Common myeloid progenitor, CD34-positive (primary cell): ENCODE results near the gene SAYSD1.
A peak's percentile ranks its signal among the peaks of the same experiment; 100 is the strongest.

ENCODE experiments used
- CTCF ChIA-PET: fragments of 350-600 bp; sonication (Branson Sonifier 250); formaldehyde crosslinking; loops from one replicate; lab custom pipeline; 2021; ENCODE audit warnings: antibody characterized with exemption; lab: Charles Lee
- POLR2A ChIA-PET: fragments of 350-600 bp; sonication (Branson Sonifier 250); formaldehyde crosslinking; loops from one replicate; lab custom pipeline; 2021; ENCODE audit warnings: antibody characterized with exemption; lab: Charles Lee
- DNase-seq, 3 donors: peaks; one replicate each; pipeline versions ENCODE4 v3.0.0 to v3.0.0-alpha.2; 2013
- H3K27ac ChIP-seq, 2 experiments: 1 replicate in 1 of 2; 2 replicates in 1 of 2; pipeline ENCODE4 v1.7.0; 2013; ENCODE audit warnings: inconsistent platforms in 2 of 2, low read length in 2 of 2, mild to moderate bottlenecking in 2 of 2, low read depth in 1 of 2, moderate library complexity in 1 of 2; ENCODE audit not compliant: severe bottlenecking in 2 of 2, insufficient read depth in 1 of 2, poor library complexity in 1 of 2
- H3K27me3 ChIP-seq, 5 experiments: replicated peaks in 2 of 5; 1 replicate in 3 of 5; 2 replicates in 2 of 5; pipeline versions ENCODE4 v1.6.1 to v1.7.0; 2013; ENCODE audit warnings: low read length in 4 of 5, mild to moderate bottlenecking in 2 of 5, moderate library complexity in 2 of 5, inconsistent platforms in 1 of 5; ENCODE audit not compliant: insufficient read depth in 5 of 5, control insufficient read depth in 4 of 5
- H3K36me3 ChIP-seq, 4 experiments: 1 replicate in 2 of 4; 2 replicates in 2 of 4; pipeline versions ENCODE4 v1.6.1 to v1.7.0; 2013; ENCODE audit warnings: low read length in 3 of 4, control low read depth in 1 of 4, mild to moderate bottlenecking in 1 of 4; ENCODE audit not compliant: control insufficient read depth in 4 of 4, insufficient read depth in 4 of 4
- H3K4me1 ChIP-seq, 4 experiments: 1 replicate in 3 of 4; 2 replicates in 1 of 4; pipeline versions ENCODE4 v1.6.1 to v1.7.1; 2013; ENCODE audit warnings: low read length in 3 of 4, mild to moderate bottlenecking in 3 of 4, control low read depth in 1 of 4, inconsistent platforms in 1 of 4, moderate library complexity in 1 of 4; ENCODE audit not compliant: control insufficient read depth in 4 of 4, insufficient read depth in 4 of 4; ENCODE audit errors: control extremely low read depth in 1 of 4
- H3K4me3 ChIP-seq, 7 experiments: 1 replicate in 4 of 7; 2 replicates in 3 of 7; pipeline versions ENCODE4 v1.5.1 to v1.7.0; 2013; ENCODE audit warnings: mild to moderate bottlenecking in 7 of 7, low read length in 6 of 7, moderate library complexity in 6 of 7, inconsistent platforms in 2 of 7, low read depth in 2 of 7, control low read depth in 1 of 7; ENCODE audit not compliant: insufficient read depth in 4 of 7, control insufficient read depth in 1 of 7; ENCODE audit errors: extremely low read depth in 1 of 7
- H3K9me3 ChIP-seq, 5 experiments: 1 replicate in 4 of 5; 2 replicates in 1 of 5; pipeline versions ENCODE4 v1.6.1 to v1.7.1; 2013; ENCODE audit warnings: low read length in 4 of 5, mild to moderate bottlenecking in 2 of 5, inconsistent platforms in 1 of 5, low read depth in 1 of 5, moderate library complexity in 1 of 5; ENCODE audit not compliant: control insufficient read depth in 4 of 5, insufficient read depth in 2 of 5; ENCODE audit errors: control extremely low read depth in 1 of 5
- WGBS: methylation state at CpG from one replicate; pipeline ENCODE4 v1.1.5; 2013; ENCODE audit not compliant: insufficient coverage; 5-methylcytosine and 5-hydroxymethylcytosine counted together

The SAYSD1 gene

DNA sequence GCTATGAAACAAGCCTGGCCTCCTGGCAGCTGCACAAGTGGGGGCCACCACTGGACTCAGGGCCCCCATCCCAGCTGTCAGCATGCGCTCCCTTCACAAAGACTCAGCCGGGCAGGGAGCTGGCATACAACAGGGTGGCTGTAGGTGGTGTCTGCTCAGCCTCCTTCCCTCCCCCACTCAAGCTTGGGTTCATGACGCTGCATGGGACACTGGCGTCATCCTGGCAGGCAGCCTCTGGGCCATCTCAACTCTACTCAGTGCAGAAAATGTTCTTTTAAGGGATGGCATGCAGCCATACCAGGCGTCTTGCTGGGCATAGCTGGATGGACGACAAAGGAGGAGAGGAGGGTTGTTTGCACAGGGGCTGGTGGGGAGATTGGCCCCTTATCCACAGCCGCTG, 30.5 kb downstream of the SAYSD1 start:
- POLR2A ChIA-PET = no interaction called here
- no peak overlapping the region for H3K4me3 ChIP-seq
- DNase-seq = no peak
- no peak overlapping the region for H3K27ac ChIP-seq
- peaks cover 0 to 4% (median 2%) of the 10 kb centered on the region in 4 experiments for H3K4me1 ChIP-seq
- CTCF ChIA-PET = interaction anchor here (1.0 to 1.4 kb wide), 3 partner anchors 17 to 88 kb away, joined by 3 read pairs; no protein-coding TSS in a partner anchor
- 91% methylated on average over 5 of the region's 7 CpGs for WGBS
- peaks cover 0 to 95% (median 27%) of the 10 kb centered on the region in 5 experiments for H3K27me3 ChIP-seq
- no peaks in the 10 kb centered on the region for H3K9me3 ChIP-seq
- no peaks in the 10 kb centered on the region for H3K36me3 ChIP-seq

DNA sequence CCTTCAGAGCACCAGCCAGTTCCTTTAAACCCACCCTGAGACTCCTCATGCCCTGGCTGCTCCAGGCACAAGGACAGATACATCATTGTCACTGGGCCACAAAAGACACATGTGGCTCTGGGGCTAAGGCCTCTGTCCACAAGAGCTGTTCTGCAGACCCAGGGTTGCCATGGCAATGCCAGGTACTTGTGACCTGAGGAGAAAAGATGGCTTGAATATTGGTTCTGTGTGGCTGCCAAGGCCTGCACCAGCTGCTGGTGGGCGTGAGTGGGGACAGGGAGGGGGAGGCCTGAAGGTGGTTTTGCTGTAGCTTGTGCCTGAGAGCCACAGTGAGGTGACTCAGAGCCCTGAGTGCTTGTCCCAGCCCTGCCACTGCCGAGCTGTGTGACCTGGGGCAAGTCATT, 31.8 kb downstream of the SAYSD1 start:
- Histone ChIP-seq H3K4me3 (no peak overlapping the region), H3K36me3 (no peaks in the 10 kb centered on the region), H3K27ac (no peak overlapping the region), H3K27me3 (peaks cover 0 to 95% (median 29%) of the 10 kb centered on the region in 5 experiments), H3K4me1 (no peaks in the 10 kb centered on the region), H3K9me3 (no peaks in the 10 kb centered on the region)
- ChIA-PET CTCF (interaction anchor here (1.4 to 1.9 kb wide), 4 partner anchors 12 to 211 kb away, joined by 3 to 5 read pairs (median 3); no protein-coding TSS in a partner anchor), POLR2A (no interaction called here)
- WGBS = 83% methylated on average over 2 of the region's 2 CpGs
- DNase-seq = peak in 1 of 3 donors; percentile 24

DNA sequence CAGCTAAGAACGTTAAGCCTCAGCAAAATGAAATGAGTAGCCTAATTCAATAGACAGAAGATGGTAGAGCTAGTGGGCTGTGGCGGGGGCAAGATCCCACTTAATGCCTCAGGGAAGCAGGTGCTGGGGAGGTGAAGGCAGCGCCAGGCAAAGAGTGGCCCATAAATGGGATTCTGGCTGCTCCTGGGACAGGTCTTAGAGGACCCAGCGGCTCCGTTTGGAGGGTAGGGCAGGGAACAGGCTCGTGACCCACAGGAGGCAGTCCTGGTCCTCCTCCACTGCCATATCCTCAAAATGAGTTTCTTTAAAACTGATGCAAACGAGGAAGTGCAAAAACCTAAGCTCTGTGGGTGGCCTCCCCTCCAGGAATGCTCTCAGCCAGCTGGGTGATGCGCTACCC, 32.7 kb downstream of the SAYSD1 start:
- H3K9me3 ChIP-seq = no peaks in the 10 kb centered on the region
- no peaks in the 10 kb centered on the region for H3K4me1 ChIP-seq
- no peaks in the 10 kb centered on the region for H3K36me3 ChIP-seq
- ChIA-PET CTCF (interaction anchor here (1.2 to 1.9 kb wide), 3 partner anchors 11 to 74 kb away, joined by 3 to 5 read pairs (median 3); no protein-coding TSS in a partner anchor), POLR2A (no interaction called here)
- WGBS = 75% methylated on average over 8 of the region's 8 CpGs
- no peak overlapping the region for H3K27ac ChIP-seq
- DNase-seq = no peak
- H3K27me3 ChIP-seq = peaks cover 0 to 93% (median 27%) of the 10 kb centered on the region in 5 experiments
- H3K4me3 ChIP-seq = no peak overlapping the region

DNA sequence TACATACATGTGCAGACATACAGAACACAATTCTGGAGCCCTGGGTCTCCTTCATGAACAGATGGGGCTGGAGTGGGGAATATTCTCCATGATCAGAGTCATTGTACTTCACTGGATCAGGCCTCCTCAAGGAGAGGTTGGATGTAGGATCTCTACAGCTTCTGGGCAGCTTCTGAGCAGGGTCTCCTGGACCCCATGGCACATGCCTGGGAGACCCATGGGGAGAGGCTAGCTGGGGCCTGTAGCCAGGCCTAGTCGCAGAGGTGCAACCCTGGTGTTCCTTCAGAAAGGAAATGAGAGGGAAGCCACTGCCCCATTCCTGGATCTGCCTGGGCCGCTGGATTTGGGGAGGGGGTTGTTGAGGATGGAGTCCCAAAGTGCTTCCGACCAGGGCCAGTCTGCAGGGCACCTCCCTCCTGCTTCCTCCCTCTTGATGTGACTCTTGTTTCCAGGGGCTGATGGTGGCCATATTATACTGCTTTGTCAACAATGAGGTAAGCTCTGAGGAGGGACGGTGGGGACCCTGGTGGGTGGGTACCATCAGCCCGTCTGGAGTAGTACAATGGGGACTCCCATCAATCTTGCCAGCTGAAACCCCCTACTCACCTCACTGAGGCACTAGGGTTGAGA, 34.6 kb downstream of the SAYSD1 start:
- POLR2A ChIA-PET = no interaction called here
- Histone ChIP-seq H3K27me3 (peaks cover 0 to 79% (median 20%) of the 10 kb centered on the region in 5 experiments), H3K9me3 (no peaks in the 10 kb centered on the region), H3K4me1 (no peaks in the 10 kb centered on the region), H3K4me3 (no peak overlapping the region), H3K36me3 (no peaks in the 10 kb centered on the region), H3K27ac (no peak overlapping the region)
- CTCF ChIA-PET = no interaction called here
- DNase-seq = no peak
- WGBS = 97% methylated on average over 4 of the region's 5 CpGs

DNA sequence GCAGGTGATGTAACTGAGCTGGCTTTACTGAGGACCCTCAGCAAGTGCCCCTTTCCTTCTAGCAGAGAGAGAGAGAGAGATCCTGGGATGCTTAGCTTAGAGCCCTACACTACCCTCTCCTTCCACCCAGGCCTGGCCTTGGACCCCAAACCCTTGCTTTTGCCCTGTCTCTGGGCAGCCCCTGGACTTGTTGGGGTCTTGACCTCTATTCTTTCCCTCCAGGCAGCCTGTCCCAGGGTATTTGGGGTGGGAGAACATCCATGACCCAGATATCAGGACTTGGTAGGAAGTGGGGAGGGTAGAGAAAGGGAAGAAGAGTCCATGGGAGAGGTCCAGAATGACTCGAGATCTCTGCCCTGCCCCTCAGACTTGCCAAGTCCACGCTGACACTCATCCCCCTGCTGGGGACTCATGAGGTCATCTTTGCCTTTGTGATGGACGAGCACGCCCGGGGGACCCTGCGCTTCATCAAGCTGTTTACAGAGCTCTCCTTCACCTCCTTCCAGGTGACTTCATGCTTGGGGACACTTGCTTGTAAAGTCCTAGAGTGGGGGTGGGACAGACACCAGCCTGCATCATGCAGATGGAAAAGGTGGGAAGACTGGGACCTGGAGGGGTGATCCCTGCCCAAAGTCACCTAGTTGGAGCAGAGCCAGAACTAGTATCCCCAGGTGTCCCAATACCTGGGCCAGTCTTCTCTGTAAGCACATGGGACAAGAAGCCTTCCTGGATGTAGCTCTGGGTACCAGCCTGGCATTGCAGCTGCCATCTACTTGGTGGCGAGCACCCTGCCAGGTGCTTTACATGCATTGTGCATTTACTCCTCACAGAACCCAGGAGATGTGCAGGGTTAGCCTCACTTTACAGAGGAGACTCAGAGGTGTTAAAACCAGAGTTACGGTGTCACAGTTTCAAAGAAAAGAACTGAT, 35.5 kb downstream of the SAYSD1 start:
- Histone ChIP-seq H3K27ac (no peak overlapping the region), H3K36me3 (no peaks in the 10 kb centered on the region), H3K9me3 (no peaks in the 10 kb centered on the region), H3K4me3 (no peak overlapping the region), H3K27me3 (peaks cover 0 to 70% (median 12%) of the 10 kb centered on the region in 5 experiments), H3K4me1 (no peaks in the 10 kb centered on the region)
- WGBS = 100% methylated on average over 2 of the region's 8 CpGs
- CTCF ChIA-PET = interaction anchor here (0.8 to 2.0 kb wide), 5 partner anchors 9 to 83 kb away, joined by 3 to 12 read pairs (median 3); no protein-coding TSS in a partner anchor
- POLR2A ChIA-PET = no interaction called here
- DNase-seq = no peak

DNA sequence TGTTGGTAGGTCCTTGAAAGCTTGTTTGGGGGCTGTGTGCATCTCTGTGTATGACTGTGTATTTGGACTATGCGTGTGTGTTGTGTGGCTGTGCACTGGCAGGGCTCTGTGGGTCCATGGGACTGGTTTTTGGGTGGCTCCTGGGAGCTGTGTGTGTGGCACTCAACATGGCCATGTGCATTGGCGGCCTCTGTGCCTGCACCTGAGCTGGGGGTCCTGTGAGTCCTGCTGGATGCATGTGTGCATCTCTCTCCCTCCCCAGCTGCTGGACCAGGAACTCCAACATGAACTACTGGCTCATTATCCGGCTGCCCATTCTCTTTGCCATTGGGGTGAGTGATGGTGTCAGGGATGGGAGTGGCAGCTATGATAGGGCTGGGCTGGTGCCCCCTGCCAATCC, 36.3 kb downstream of the SAYSD1 start:
- no CpG with 5 or more reads among the region's 3 CpGs for WGBS
- no peak overlapping the region for H3K27ac ChIP-seq
- no peak for DNase-seq
- H3K36me3 ChIP-seq = no peaks in the 10 kb centered on the region
- ChIA-PET POLR2A (no interaction called here), CTCF (interaction anchor here (0.8 to 2.0 kb wide), 5 partner anchors 10 to 82 kb away, joined by 3 to 12 read pairs (median 3); no protein-coding TSS in a partner anchor)
- H3K4me3 ChIP-seq = no peak overlapping the region
- no peaks in the 10 kb centered on the region for H3K4me1 ChIP-seq
- no peaks in the 10 kb centered on the region for H3K9me3 ChIP-seq
- peaks cover 0 to 63% (median 11%) of the 10 kb centered on the region in 5 experiments for H3K27me3 ChIP-seq
